ENCODE data around the gene HDDC3. TPM values are rescaled to one million over a fixed set of nuclear protein-coding genes. Genes with fewer than 3 reads are reported as not detected.

The HDDC3 gene
- polyA plus RNA-seq, 1 of the 3 experiments (the other 2 are of a cell fraction) = 25.8 TPM

- DNase-seq = no peak
- Histone ChIP-seq H2AFZ (ENCODE audit: low read depth) (no peak overlapping the region), H4K20me1 (ENCODE audit: insufficient read depth) (no peaks in the 10 kb centered on the region), H3F3A (replicated peaks; ENCODE audit: insufficient read depth) (peaks cover 9% of the 10 kb centered on the region), H3K4me2 (no peak overlapping the region), H3K4me1 (ENCODE audit: control insufficient read depth in 1 of 2, insufficient read depth in 2 of 2, low read depth in 1 of 2, low read length in 1 of 2) (peaks cover 0 to 14% of the 10 kb centered on the region in 2 experiments; a peak in 1 of 4 replicates), H3K36me3 (replicated peaks in 1 of 2; ENCODE audit: control insufficient read depth in 1 of 2, insufficient read depth in 2 of 2, low read length in 1 of 2) (peaks cover 5 to 37% of the 10 kb centered on the region in 2 experiments), H3K27ac (ENCODE audit: low read depth in 2 of 2, low read length in 1 of 2) (peak overlapping the region in 1 of 2 experiments; percentile 62; a peak in 1 of 4 replicates), H3K9me3 (no peaks in the 10 kb centered on the region), H3K9ac (no peak overlapping the region), H3K27me3 (ENCODE audit: insufficient read depth) (no peaks in the 10 kb centered on the region), H3K79me2 (ENCODE audit: insufficient read depth) (no peaks in the 10 kb centered on the region), H3K9me2 (no peaks in the 10 kb centered on the region), H3K4me3 (ENCODE audit: low read depth in 2 of 2, low read length in 1 of 2) (no peak overlapping the region)
- WGBS (ENCODE audit: low lambda C conversion rate) = 89% methylated on average over 3 of the region's 7 CpGs
- POLR2A ChIA-PET = interaction anchor here (1.3 kb wide), 1 partner anchor 19 kb away, joined by 3 read pairs; the partner anchor contains the start of gene MAN2A2
- TF ChIP-seq YY1 (IDR thresholded peaks at IDR 0.05; ENCODE audit: low read depth) (no peak), RAD21 (IDR thresholded peaks at IDR 0.05; ENCODE audit: low read length) (no peak)
- CTCF ChIA-PET = interaction anchor here (1.2 to 5.6 kb wide), 4 partner anchors 13 to 564 kb away, joined by 3 to 55 read pairs (median 17); no protein-coding TSS in a partner anchor
These were observed 48.8 kb downstream of the HDDC3 start for GRCh38 chr15:90883526-90883975.

GRCh38 chr15:90882781-90883525 lies 49.4 kb downstream of the HDDC3 start:
- no peaks in the 10 kb centered on the region for H3K9me2 ChIP-seq
- no peaks in the 10 kb centered on the region for H4K20me1 ChIP-seq (ENCODE audit: insufficient read depth)
- TF ChIP-seq RAD21 (IDR thresholded peaks at IDR 0.05; ENCODE audit: low read length) (no peak), MEF2A (IDR thresholded peaks at IDR 0.05; ENCODE audit: borderline replicate concordance, low read depth) (no peak), GABPA (IDR thresholded peaks at IDR 0.05; ENCODE audit: low read depth) (no peak), CTCF (IDR thresholded peaks at IDR 0.05) (no peak), RFX5 (IDR thresholded peaks at IDR 0.05; ENCODE audit: low read length) (no peak), TEAD4 (IDR thresholded peaks at IDR 0.05; ENCODE audit: borderline replicate concordance, insufficient read depth) (no peak), SMC3 (IDR thresholded peaks at IDR 0.05; ENCODE audit: low read depth, low read length) (no peak), RXRA (IDR thresholded peaks at IDR 0.05; ENCODE audit: borderline replicate concordance, low read depth) (no peak), RCOR1 (IDR thresholded peaks at IDR 0.05; ENCODE audit: low read length) (no peak), IRF3 (IDR thresholded peaks at IDR 0.05; ENCODE audit: low read depth, low read length) (no peak), EP300 (IDR thresholded peaks at IDR 0.05; ENCODE audit: borderline replicate concordance in 1 of 2, low read depth in 1 of 2, low read length in 1 of 2) (no peak), FOSL2 (IDR thresholded peaks at IDR 0.05; ENCODE audit: borderline replicate concordance, low read depth) (no peak), SIN3A (IDR thresholded peaks at IDR 0.05; ENCODE audit: borderline replicate concordance, low read depth, low read length) (no peak), JUND (IDR thresholded peaks at IDR 0.05) (no peak), NRF1 (IDR thresholded peaks at IDR 0.05; ENCODE audit: low read depth, low read length) (no peak), USF1 (IDR thresholded peaks at IDR 0.05; ENCODE audit: borderline replicate concordance, low read depth) (no peak), POLR2AphosphoS5 (IDR thresholded peaks at IDR 0.05; ENCODE audit: low read depth, low read length) (no peak), NFIC (IDR thresholded peaks at IDR 0.05; ENCODE audit: borderline replicate concordance) (no peak), FOXJ3 (CRISPR knock-in tag; IDR thresholded peaks at IDR 0.05) (no peak)
- no peak overlapping the region for H2AFZ ChIP-seq (ENCODE audit: low read depth)
- H3K4me2 ChIP-seq = no peak overlapping the region
- peak overlapping the region in 1 of 2 experiments; percentile 62; a peak in 1 of 4 replicates for H3K27ac ChIP-seq (ENCODE audit: low read depth in 2 of 2, low read length in 1 of 2)
- H3K79me2 ChIP-seq (ENCODE audit: insufficient read depth) = no peaks in the 10 kb centered on the region
- H3K27me3 ChIP-seq (ENCODE audit: insufficient read depth) = no peaks in the 10 kb centered on the region
- WGBS (ENCODE audit: low lambda C conversion rate) = 92% methylated on average over 13 of the region's 13 CpGs
- peaks cover 5 to 41% of the 10 kb centered on the region in 2 experiments for H3K36me3 ChIP-seq (replicated peaks in 1 of 2; ENCODE audit: control insufficient read depth in 1 of 2, insufficient read depth in 2 of 2, low read length in 1 of 2)
- H3K9ac ChIP-seq = no peak overlapping the region
- H3K9me3 ChIP-seq = no peaks in the 10 kb centered on the region
- peaks cover 9% of the 10 kb centered on the region for H3F3A ChIP-seq (replicated peaks; ENCODE audit: insufficient read depth)
- ChIA-PET CTCF (interaction anchor here (1.2 to 5.6 kb wide), 5 partner anchors 13 to 563 kb away, joined by 3 to 55 read pairs (median 6); no protein-coding TSS in a partner anchor), POLR2A (interaction anchor here (1.3 kb wide), 1 partner anchor 20 kb away, joined by 3 read pairs; the partner anchor contains the start of gene MAN2A2)
- DNase-seq = no peak
- H3K4me3 ChIP-seq (ENCODE audit: low read depth in 2 of 2, low read length in 1 of 2) = no peak overlapping the region
- H3K4me1 ChIP-seq (ENCODE audit: control insufficient read depth in 1 of 2, insufficient read depth in 2 of 2, low read depth in 1 of 2, low read length in 1 of 2) = peaks cover 0 to 14% of the 10 kb centered on the region in 2 experiments; a peak in 1 of 4 replicates

All from SK-N-SH (cell line).